CD8-positive, alpha-beta memory T cell (primary cell): ENCODE data around the gene NUP85. TPM values are rescaled to one million over a fixed set of nuclear protein-coding genes. Genes with fewer than 3 reads are reported as not detected.

Source experiments
- CTCF ChIA-PET: fragments of 350-600 bp; sonication (Branson Sonifier 250); formaldehyde crosslinking; loops from one replicate; lab custom pipeline; 2021; ENCODE audit warnings: antibody characterized with exemption; lab: Charles Lee
- POLR2A ChIA-PET: fragments of 350-600 bp; sonication (Branson Sonifier 250); formaldehyde crosslinking; loops from one replicate; lab custom pipeline; 2021; ENCODE audit warnings: antibody characterized with exemption; lab: Charles Lee
- DNase-seq, 5 donors: peaks; one replicate each; pipeline versions ENCODE4 v3.0.0 to v3.0.0-alpha.2; 2020 to 2022; ENCODE audit warnings: mixed read lengths in 1 of 5
- H3K27ac ChIP-seq: one replicate; pipeline ENCODE4 v1.7.0; 2013; ENCODE audit warnings: low read depth, mild to moderate bottlenecking, low read length, moderate library complexity
- H3K27me3 ChIP-seq: 2 replicates; pipeline ENCODE4 v1.7.0; 2013; ENCODE audit warnings: low read length, mild to moderate bottlenecking; ENCODE audit not compliant: insufficient read depth, poor library complexity, severe bottlenecking
- H3K36me3 ChIP-seq: 2 replicates; pipeline ENCODE4 v1.7.0; 2013; ENCODE audit warnings: mild to moderate bottlenecking, low read length, moderate library complexity; ENCODE audit not compliant: insufficient read depth
- H3K4me1 ChIP-seq: 2 replicates; pipeline ENCODE4 v1.7.0; 2013; ENCODE audit warnings: mild to moderate bottlenecking, low read length, moderate library complexity; ENCODE audit not compliant: insufficient read depth
- H3K4me3 ChIP-seq: 2 replicates; pipeline ENCODE4 v1.7.0; 2013; ENCODE audit warnings: mild to moderate bottlenecking, low read length
- H3K9me3 ChIP-seq: 2 replicates; pipeline ENCODE4 v1.7.0; 2013; ENCODE audit warnings: mild to moderate bottlenecking, low read length
- H3K27ac Mint-ChIP-seq, 8 donors: one replicate each; pipeline ENCODE4 v1.8.0; 2020 to 2021; ENCODE audit warnings: mixed read lengths in 8 of 8, mild to moderate bottlenecking in 6 of 8, inconsistent platforms in 3 of 8, moderate library complexity in 3 of 8
- H3K27me3 Mint-ChIP-seq, 2 donors: one replicate each; pipeline ENCODE4 v1.8.0; 2020 to 2021; ENCODE audit warnings: mixed read lengths in 2 of 2, mild to moderate bottlenecking in 1 of 2, moderate library complexity in 1 of 2
- H3K36me3 Mint-ChIP-seq, 3 donors: one replicate each; pipeline ENCODE4 v1.8.0; 2020 to 2021; ENCODE audit warnings: mixed read lengths in 3 of 3, inconsistent platforms in 1 of 3, mild to moderate bottlenecking in 1 of 3
- H3K4me1 Mint-ChIP-seq, 3 donors: one replicate each; pipeline ENCODE4 v1.8.0; 2020 to 2021; ENCODE audit warnings: mixed read lengths in 3 of 3, inconsistent platforms in 1 of 3, mild to moderate bottlenecking in 1 of 3
- H3K4me3 Mint-ChIP-seq, 7 donors: one replicate each; pipeline ENCODE4 v1.8.0; 2020 to 2021; ENCODE audit warnings: mixed read lengths in 7 of 7, mild to moderate bottlenecking in 6 of 7, moderate library complexity in 4 of 7, inconsistent platforms in 2 of 7
- H3K9me3 Mint-ChIP-seq, 5 donors: one replicate each; pipeline ENCODE4 v1.8.0; 2020 to 2022; ENCODE audit warnings: mixed read lengths in 5 of 5, mild to moderate bottlenecking in 3 of 5, moderate library complexity in 2 of 5, inconsistent platforms in 1 of 5
- polyA plus RNA-seq: library from polyadenylated mRNA; unstranded; fragments of 300-500 nt; fragmentation: Illumina TruSeq; gene quantifications from one replicate; pipeline ENCODE4 v1.2.3, GENCODE V29; 2021
- total RNA-seq, 2 experiments: library from RNA; stranded (reverse); gene quantifications; one replicate each; pipeline ENCODE4 v1.2.3, GENCODE V29; 2021

NUP85 gene
- total and polyA plus RNA-seq, 3 experiments from 2014 or later: 39.0 to 152 (median 147) TPM

DNA sequence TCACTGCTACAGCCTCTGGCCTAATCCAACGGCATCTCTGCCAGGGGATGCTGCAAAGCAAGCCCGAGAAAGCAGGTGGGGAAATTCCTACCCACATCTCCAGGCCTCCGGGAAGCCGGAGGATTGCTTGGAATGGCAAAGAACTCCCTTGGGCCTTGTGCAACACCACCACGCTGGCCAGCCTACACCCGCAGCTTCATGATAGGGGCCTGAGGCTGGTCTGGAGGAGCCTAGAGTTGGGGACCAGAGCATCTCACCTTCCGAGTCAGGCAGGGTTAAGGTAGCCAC lies 35.6 kb downstream of the NUP85 start:
- H3K27ac ChIP-seq: peak overlapping the region; percentile 60
- CTCF ChIA-PET: interaction anchor here (0.6 to 3.6 kb wide), 6 partner anchors 9 to 127 kb away, joined by 3 to 20 read pairs (median 4); no protein-coding TSS in a partner anchor
- DNase-seq: no peak

DNA sequence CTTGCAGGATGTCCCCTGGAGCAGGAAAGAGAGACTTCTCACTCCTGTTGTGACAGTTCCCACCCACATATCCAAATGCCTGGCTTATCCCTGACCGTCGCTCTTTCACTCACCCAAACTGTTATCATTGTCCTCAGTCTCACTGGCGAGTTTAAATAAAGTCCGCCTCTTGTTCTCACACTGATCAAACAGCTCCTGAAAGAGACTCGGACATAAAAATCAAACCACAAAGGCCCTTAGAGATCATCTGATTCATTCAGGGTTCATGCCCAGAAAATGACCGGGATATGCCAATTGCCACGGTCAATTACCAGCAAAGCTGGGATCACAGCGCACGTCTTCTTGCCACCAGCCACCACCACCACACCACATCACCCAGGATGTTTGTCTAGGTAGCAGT lies 36.0 kb downstream of the NUP85 start:
- no peak for DNase-seq
- H3K27me3 Mint-ChIP-seq: no peaks in the 10 kb centered on the region
- H3K36me3 ChIP-seq: peaks cover 65% of the 10 kb centered on the region
- H3K27ac ChIP-seq: peak overlapping the region; percentile 60
- peaks cover 3 to 97% (median 20%) of the 10 kb centered on the region in 3 donors for H3K36me3 Mint-ChIP-seq
- ChIA-PET POLR2A (no interaction called here), CTCF (interaction anchor here (0.6 to 2.2 kb wide), 6 partner anchors 9 to 188 kb away, joined by 3 to 6 read pairs (median 4); no protein-coding TSS in a partner anchor)
- peak overlapping the region; percentile 87 to 99 (median 96) for H3K27ac Mint-ChIP-seq
- no peaks in the 10 kb centered on the region for H3K9me3 ChIP-seq
- no peaks in the 10 kb centered on the region for H3K27me3 ChIP-seq
- peak overlapping the region in 3 of 7 donors; percentile 12 to 89 (median 14) for H3K4me3 Mint-ChIP-seq
- peaks cover 29% of the 10 kb centered on the region for H3K4me1 ChIP-seq
- peaks cover 32 to 48% (median 36%) of the 10 kb centered on the region in 3 donors for H3K4me1 Mint-ChIP-seq
- no peaks in the 10 kb centered on the region for H3K9me3 Mint-ChIP-seq
- no peak overlapping the region for H3K4me3 ChIP-seq

More for the DNA sequence above, 35.6 kb downstream of the NUP85 start:
- H3K4me1 ChIP-seq: peaks cover 29% of the 10 kb centered on the region
- Mint-ChIP-seq H3K4me1 (peaks cover 32 to 48% (median 36%) of the 10 kb centered on the region in 3 donors), H3K27me3 (no peaks in the 10 kb centered on the region), H3K27ac (peak overlapping the region in 5 of 8 donors; percentile 93 to 99 (median 97)), H3K36me3 (peaks cover 3 to 97% (median 23%) of the 10 kb centered on the region in 3 donors), H3K9me3 (no peaks in the 10 kb centered on the region), H3K4me3 (no peak overlapping the region)
- no peaks in the 10 kb centered on the region for H3K9me3 ChIP-seq
- no peaks in the 10 kb centered on the region for H3K27me3 ChIP-seq
- POLR2A ChIA-PET: no interaction called here
- H3K4me3 ChIP-seq: no peak overlapping the region
- H3K36me3 ChIP-seq: peaks cover 65% of the 10 kb centered on the region

DNA sequence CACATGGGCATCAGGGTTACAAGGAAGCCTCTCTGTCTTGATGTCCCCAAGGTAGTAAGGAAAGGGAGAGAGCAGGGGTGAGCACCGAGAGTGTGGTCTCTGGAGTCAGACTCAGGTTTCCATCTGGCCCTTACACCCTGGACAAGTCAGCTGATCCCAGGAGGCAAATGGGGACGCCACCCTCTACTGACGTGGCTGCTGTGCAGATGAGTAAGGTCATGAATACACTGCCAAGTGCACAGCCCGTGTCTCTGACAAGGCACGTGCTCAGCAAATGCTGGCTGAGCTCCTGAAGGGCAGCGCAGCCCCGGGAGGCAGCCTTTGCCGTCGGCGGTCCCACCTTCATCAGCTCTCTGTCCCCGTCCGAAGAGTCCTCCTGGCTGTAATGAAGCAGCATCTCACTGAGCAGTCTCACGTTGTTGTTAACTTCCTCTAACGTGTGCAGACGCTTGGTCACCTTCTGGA lies 36.5 kb downstream of the NUP85 start:
- Mint-ChIP-seq H3K27me3 (no peaks in the 10 kb centered on the region), H3K9me3 (no peaks in the 10 kb centered on the region), H3K4me3 (peak overlapping the region; percentile 16 to 89 (median 70)), H3K27ac (peak overlapping the region; percentile 87 to 99 (median 96)), H3K36me3 (peaks cover 3 to 97% (median 24%) of the 10 kb centered on the region in 3 donors), H3K4me1 (peaks cover 32 to 48% (median 36%) of the 10 kb centered on the region in 3 donors)
- ChIA-PET POLR2A (interaction anchor here (1.0 to 1.3 kb wide), 4 partner anchors 13 to 29 kb away, joined by 3 to 5 read pairs (median 4); partner anchors contain the start of genes GGA3, MIF4GD and MRPS7), CTCF (interaction anchor here (0.6 to 2.2 kb wide), 6 partner anchors 11 to 189 kb away, joined by 3 to 11 read pairs (median 4); partner anchors contain the start of gene MIF4GD)
- Histone ChIP-seq H3K27me3 (no peaks in the 10 kb centered on the region), H3K9me3 (no peaks in the 10 kb centered on the region), H3K27ac (peak overlapping the region; percentile 60), H3K4me1 (peaks cover 29% of the 10 kb centered on the region), H3K4me3 (no peak overlapping the region), H3K36me3 (peaks cover 61% of the 10 kb centered on the region)
- DNase-seq: peak in 2 of 5 donors; percentile 23 to 55

- Mint-ChIP-seq H3K4me3 (peak overlapping the region; percentile 16 to 89 (median 70)), H3K27ac (peak overlapping the region; percentile 87 to 99 (median 96)), H3K4me1 (peaks cover 32 to 48% (median 36%) of the 10 kb centered on the region in 3 donors), H3K27me3 (peaks cover 0 to 1% of the 10 kb centered on the region in 2 donors), H3K36me3 (peaks cover 3 to 94% (median 24%) of the 10 kb centered on the region in 3 donors), H3K9me3 (no peaks in the 10 kb centered on the region)
- H3K9me3 ChIP-seq: no peaks in the 10 kb centered on the region
- H3K4me3 ChIP-seq: no peak overlapping the region
- no peaks in the 10 kb centered on the region for H3K27me3 ChIP-seq
- CTCF ChIA-PET: interaction anchor here (0.6 to 1.9 kb wide), 5 partner anchors 11 to 132 kb away, joined by 3 to 11 read pairs (median 4); partner anchors contain the start of gene MIF4GD
- POLR2A ChIA-PET: interaction anchor here (0.5 to 1.3 kb wide), 5 partner anchors 13 to 156 kb away, joined by 3 to 9 read pairs (median 4); partner anchors contain the start of genes GGA3, MIF4GD and MRPS7
- peaks cover 58% of the 10 kb centered on the region for H3K36me3 ChIP-seq
- H3K4me1 ChIP-seq: peaks cover 29% of the 10 kb centered on the region
- peak; percentile 15 to 78 (median 55) for DNase-seq
- peak overlapping the region; percentile 60 for H3K27ac ChIP-seq
Observed at GRCh38 chr17:75242461-75243042, 37.1 kb downstream of the NUP85 start.

- CTCF ChIA-PET: interaction anchor here (1.9 kb wide), 1 partner anchor 17 kb away, joined by 8 read pairs; the partner anchor contains the start of genes GGA3 and MRPS7
- Mint-ChIP-seq H3K27me3 (peaks cover 0 to 1% of the 10 kb centered on the region in 2 donors), H3K27ac (peak overlapping the region; percentile 33 to 98 (median 88)), H3K4me3 (no peak overlapping the region), H3K36me3 (peaks cover 0 to 82% (median 18%) of the 10 kb centered on the region in 3 donors), H3K9me3 (no peaks in the 10 kb centered on the region), H3K4me1 (peaks cover 26 to 41% (median 29%) of the 10 kb centered on the region in 3 donors)
- peaks cover 44% of the 10 kb centered on the region for H3K36me3 ChIP-seq
- H3K4me3 ChIP-seq: no peak overlapping the region
- DNase-seq: no peak
- peaks cover 29% of the 10 kb centered on the region for H3K4me1 ChIP-seq
- POLR2A ChIA-PET: interaction anchor here (0.5 to 1.3 kb wide), 2 partner anchors 26 to 35 kb away, joined by 3 read pairs; no protein-coding TSS in a partner anchor
- no peak overlapping the region for H3K27ac ChIP-seq
- no peaks in the 10 kb centered on the region for H3K27me3 ChIP-seq
- H3K9me3 ChIP-seq: no peaks in the 10 kb centered on the region
Observed at GRCh38 chr17:75244133-75244866, 38.8 kb downstream of the NUP85 start.

GRCh38 chr17:75245011-75245410 lies 39.5 kb downstream of the NUP85 start:
- ChIA-PET POLR2A (interaction anchor here (0.5 to 1.3 kb wide), 2 partner anchors 25 to 36 kb away, joined by 3 read pairs; no protein-coding TSS in a partner anchor), CTCF (interaction anchor here (1.9 kb wide), 1 partner anchor 16 kb away, joined by 8 read pairs; the partner anchor contains the start of genes GGA3 and MRPS7)
- no peak for DNase-seq
- H3K4me3 ChIP-seq: no peak overlapping the region
- Mint-ChIP-seq H3K9me3 (no peaks in the 10 kb centered on the region), H3K27ac (peak overlapping the region in 1 of 8 donors; percentile 93), H3K4me1 (peaks cover 33 to 48% (median 36%) of the 10 kb centered on the region in 3 donors), H3K4me3 (no peak overlapping the region), H3K36me3 (peaks cover 0 to 75% (median 18%) of the 10 kb centered on the region in 3 donors), H3K27me3 (peaks cover 0 to 1% of the 10 kb centered on the region in 2 donors)
- no peaks in the 10 kb centered on the region for H3K9me3 ChIP-seq
- peaks cover 36% of the 10 kb centered on the region for H3K4me1 ChIP-seq
- no peak overlapping the region for H3K27ac ChIP-seq
- H3K36me3 ChIP-seq: peaks cover 44% of the 10 kb centered on the region
- H3K27me3 ChIP-seq: no peaks in the 10 kb centered on the region

GRCh38 chr17:75246404-75246803 lies 40.9 kb downstream of the NUP85 start:
- Mint-ChIP-seq H3K27me3 (peaks cover 0 to 1% of the 10 kb centered on the region in 2 donors), H3K27ac (peak overlapping the region in 4 of 8 donors; percentile 4 to 93 (median 75)), H3K36me3 (peaks cover 0 to 61% (median 17%) of the 10 kb centered on the region in 3 donors), H3K4me3 (no peak overlapping the region), H3K4me1 (peaks cover 42 to 50% (median 47%) of the 10 kb centered on the region in 3 donors), H3K9me3 (no peaks in the 10 kb centered on the region)
- no peaks in the 10 kb centered on the region for H3K27me3 ChIP-seq
- no peak for DNase-seq
- CTCF ChIA-PET: no interaction called here
- no peak overlapping the region for H3K4me3 ChIP-seq
- no peaks in the 10 kb centered on the region for H3K9me3 ChIP-seq
- POLR2A ChIA-PET: interaction anchor here (1.1 kb wide), 1 partner anchor 27 kb away, joined by 4 read pairs; no protein-coding TSS in a partner anchor
- peaks cover 36% of the 10 kb centered on the region for H3K36me3 ChIP-seq
- H3K27ac ChIP-seq: no peak overlapping the region
- peaks cover 33% of the 10 kb centered on the region for H3K4me1 ChIP-seq
